ENCODE results near the gene POPDC2.

DNA sequence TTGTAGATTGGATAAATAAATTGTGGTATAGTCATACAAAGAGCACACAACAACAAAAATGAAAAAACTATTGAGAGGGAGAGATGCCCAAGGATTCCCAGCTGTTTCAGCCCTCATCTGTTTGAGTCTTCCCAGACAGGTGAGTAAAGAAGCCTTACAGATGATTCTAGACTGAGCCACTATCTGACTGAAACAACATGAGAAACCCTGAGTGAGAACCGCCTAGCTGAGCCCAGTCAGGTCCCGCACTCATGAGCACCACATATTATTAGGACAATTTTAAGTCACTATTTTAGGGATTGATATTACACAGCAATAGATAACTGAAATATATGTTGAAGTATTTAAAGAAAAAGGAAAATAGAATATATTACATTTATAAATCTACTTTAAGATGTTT, 19.0 kb downstream of the POPDC2 start:
- TF ChIP-seq TCF12 (IDR thresholded peaks at IDR 0.05; ENCODE audit: low read depth) (no peak), EP300 (IDR thresholded peaks at IDR 0.05; ENCODE audit: borderline replicate concordance) (no peak), CREB1 (IDR thresholded peaks at IDR 0.05; ENCODE audit: low read depth) (no peak), TAF1 (IDR thresholded peaks at IDR 0.05; ENCODE audit: low read depth) (no peak)
